ENCODE measurements around the gene MB21D2.

The MB21D2 gene

DNA sequence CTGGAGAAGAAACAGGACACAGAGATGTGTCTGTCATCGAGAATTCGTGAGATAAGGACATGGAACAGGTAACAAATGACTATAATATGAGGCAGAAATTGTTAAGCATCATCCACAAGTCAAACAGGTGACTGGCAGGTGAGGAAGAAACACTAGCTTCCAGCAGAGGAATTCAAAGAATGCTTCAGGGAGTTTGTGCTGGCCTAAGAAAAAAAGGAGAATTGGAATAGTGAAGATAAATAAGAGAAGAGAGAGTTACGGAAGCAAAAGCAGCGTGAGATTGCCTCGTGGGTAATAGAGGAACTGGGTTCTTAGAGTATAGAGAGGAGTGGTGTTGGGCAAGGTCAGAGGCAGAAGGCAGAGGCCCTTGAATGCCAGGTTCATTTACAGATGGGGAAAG, 167.5 kb downstream of the MB21D2 start:
- Histone ChIP-seq H3K27me3 (ENCODE audit: insufficient read depth, poor library complexity, severe bottlenecking) (no peaks in the 10 kb centered on the region), H3K4me3 (replicated peaks; ENCODE audit: insufficient read depth, low read length) (no peak overlapping the region), H3K27ac (replicated peaks) (no peak overlapping the region)
- DNase-seq (ENCODE audit: low read depth in 1 of 2, low spot score in 1 of 2): no peak
- peak; percentile 30; the same call in 1 of the 2 replicates for TF ChIP-seq SPI1 (IDR thresholded peaks at IDR 0.05; ENCODE audit: borderline replicate concordance, low read depth)
- no peak for TF ChIP-seq POLR2AphosphoS5 (IDR thresholded peaks at IDR 0.05; ENCODE audit: low read depth)
- TF ChIP-seq, protein P1, sequence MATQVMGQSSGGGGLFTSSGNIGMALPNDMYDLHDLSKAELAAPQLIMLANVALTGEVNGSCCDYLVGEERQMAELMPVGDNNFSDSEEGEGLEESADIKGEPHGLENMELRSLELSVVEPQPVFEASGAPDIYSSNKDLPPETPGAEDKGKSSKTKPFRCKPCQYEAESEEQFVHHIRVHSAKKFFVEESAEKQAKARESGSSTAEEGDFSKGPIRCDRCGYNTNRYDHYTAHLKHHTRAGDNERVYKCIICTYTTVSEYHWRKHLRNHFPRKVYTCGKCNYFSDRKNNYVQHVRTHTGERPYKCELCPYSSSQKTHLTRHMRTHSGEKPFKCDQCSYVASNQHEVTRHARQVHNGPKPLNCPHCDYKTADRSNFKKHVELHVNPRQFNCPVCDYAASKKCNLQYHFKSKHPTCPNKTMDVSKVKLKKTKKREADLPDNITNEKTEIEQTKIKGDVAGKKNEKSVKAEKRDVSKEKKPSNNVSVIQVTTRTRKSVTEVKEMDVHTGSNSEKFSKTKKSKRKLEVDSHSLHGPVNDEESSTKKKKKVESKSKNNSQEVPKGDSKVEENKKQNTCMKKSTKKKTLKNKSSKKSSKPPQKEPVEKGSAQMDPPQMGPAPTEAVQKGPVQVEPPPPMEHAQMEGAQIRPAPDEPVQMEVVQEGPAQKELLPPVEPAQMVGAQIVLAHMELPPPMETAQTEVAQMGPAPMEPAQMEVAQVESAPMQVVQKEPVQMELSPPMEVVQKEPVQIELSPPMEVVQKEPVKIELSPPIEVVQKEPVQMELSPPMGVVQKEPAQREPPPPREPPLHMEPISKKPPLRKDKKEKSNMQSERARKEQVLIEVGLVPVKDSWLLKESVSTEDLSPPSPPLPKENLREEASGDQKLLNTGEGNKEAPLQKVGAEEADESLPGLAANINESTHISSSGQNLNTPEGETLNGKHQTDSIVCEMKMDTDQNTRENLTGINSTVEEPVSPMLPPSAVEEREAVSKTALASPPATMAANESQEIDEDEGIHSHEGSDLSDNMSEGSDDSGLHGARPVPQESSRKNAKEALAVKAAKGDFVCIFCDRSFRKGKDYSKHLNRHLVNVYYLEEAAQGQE (IDR thresholded peaks at IDR 0.05; ENCODE audit: insufficient replicate concordance, low read depth): no peak

DNA sequence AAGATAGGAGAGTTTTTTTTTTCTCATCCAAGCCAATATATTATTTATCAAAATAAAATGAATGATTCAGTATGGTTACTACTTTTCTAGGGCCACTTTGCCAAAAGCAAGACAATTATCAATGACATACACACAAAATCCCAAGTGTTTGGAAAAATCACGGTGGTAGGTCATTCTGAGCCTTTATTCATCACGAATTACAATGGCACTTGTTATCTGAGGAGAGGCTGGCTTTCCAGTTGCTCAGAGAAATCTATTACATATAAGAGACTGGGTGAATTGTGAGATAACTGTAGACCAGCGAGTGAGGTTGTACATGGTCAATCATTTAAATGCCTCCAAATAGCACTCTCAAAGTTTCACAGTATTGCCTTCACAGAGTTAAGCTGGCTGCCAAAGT, 169.9 kb downstream of the MB21D2 start:
- TF ChIP-seq, protein P1 (IDR thresholded peaks at IDR 0.05; ENCODE audit: insufficient replicate concordance, low read depth): no peak
- no peak for TF ChIP-seq POLR2AphosphoS5 (IDR thresholded peaks at IDR 0.05; ENCODE audit: low read depth)
- Histone ChIP-seq H3K4me3 (replicated peaks; ENCODE audit: insufficient read depth, low read length) (no peak overlapping the region), H3K27me3 (ENCODE audit: insufficient read depth, poor library complexity, severe bottlenecking) (no peaks in the 10 kb centered on the region), H3K27ac (replicated peaks) (no peak overlapping the region)
- no peak for DNase-seq (ENCODE audit: low read depth in 1 of 2, low spot score in 1 of 2)

DNA sequence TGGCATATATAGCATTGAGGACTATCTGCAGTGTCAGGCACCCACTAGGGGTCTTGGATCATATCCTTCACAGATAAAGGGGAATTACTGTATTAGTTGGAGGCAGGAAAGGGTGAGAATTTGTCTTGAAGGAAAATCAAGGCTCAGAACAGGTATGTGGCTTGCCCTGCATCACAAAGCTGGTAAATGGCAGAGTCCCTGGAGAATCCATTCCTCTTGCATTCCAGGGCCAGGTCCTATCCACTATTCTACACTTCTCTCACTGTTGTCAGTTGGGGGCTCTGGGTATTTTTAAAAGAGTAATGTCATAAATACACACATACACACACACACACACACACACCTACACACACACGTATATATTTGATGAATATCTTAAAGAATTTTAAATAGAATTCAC, 170.5 kb downstream of the MB21D2 start:
- no peak for DNase-seq (ENCODE audit: low read depth in 1 of 2, low spot score in 1 of 2)
- TF ChIP-seq, protein P1 (IDR thresholded peaks at IDR 0.05; ENCODE audit: insufficient replicate concordance, low read depth): no peak
- TF ChIP-seq GABPA (IDR thresholded peaks at IDR 0.05; ENCODE audit: low read depth): no peak
- no peak for TF ChIP-seq POLR2AphosphoS5 (IDR thresholded peaks at IDR 0.05; ENCODE audit: low read depth)
- no peak for TF ChIP-seq SPI1 (IDR thresholded peaks at IDR 0.05; ENCODE audit: borderline replicate concordance, low read depth)
- Histone ChIP-seq H3K27ac (replicated peaks) (no peak overlapping the region), H3K27me3 (ENCODE audit: insufficient read depth, poor library complexity, severe bottlenecking) (no peaks in the 10 kb centered on the region), H3K4me3 (replicated peaks; ENCODE audit: insufficient read depth, low read length) (no peak overlapping the region)
